GM12874 (cell line): ENCODE results near the gene IL1RAPL1.

ENCODE experiments used
- TF ChIP-seq, protein P1 (sequence below): IDR thresholded peaks from 2 replicates; pipeline ENCODE4 v1.5.1; 2011; ENCODE audit warnings: low read depth, mild to moderate bottlenecking, control low read depth, low read length, moderate library complexity; ENCODE audit not compliant: insufficient read depth

Gene IL1RAPL1

DNA sequence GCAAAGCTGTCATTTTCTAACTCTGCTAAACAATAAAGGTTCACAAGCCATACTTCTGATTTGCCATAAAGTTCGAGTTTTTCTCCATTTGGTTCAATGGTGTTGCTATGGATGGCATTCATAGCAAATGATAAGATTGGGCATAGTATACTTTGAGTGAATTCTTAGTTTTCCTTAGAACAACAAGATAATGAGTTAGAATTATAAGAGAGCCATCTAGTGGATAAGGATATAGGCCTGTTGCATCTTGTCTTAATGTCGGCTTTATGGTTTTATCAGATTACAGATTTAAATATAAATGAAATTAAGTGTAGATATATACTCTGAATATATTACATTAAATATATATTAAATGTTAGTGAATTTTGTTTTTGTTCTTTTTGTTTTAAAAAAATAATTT is 644.6 kb downstream of the IL1RAPL1 start:
- TF ChIP-seq, protein P1, sequence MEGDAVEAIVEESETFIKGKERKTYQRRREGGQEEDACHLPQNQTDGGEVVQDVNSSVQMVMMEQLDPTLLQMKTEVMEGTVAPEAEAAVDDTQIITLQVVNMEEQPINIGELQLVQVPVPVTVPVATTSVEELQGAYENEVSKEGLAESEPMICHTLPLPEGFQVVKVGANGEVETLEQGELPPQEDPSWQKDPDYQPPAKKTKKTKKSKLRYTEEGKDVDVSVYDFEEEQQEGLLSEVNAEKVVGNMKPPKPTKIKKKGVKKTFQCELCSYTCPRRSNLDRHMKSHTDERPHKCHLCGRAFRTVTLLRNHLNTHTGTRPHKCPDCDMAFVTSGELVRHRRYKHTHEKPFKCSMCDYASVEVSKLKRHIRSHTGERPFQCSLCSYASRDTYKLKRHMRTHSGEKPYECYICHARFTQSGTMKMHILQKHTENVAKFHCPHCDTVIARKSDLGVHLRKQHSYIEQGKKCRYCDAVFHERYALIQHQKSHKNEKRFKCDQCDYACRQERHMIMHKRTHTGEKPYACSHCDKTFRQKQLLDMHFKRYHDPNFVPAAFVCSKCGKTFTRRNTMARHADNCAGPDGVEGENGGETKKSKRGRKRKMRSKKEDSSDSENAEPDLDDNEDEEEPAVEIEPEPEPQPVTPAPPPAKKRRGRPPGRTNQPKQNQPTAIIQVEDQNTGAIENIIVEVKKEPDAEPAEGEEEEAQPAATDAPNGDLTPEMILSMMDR = no peak

DNA sequence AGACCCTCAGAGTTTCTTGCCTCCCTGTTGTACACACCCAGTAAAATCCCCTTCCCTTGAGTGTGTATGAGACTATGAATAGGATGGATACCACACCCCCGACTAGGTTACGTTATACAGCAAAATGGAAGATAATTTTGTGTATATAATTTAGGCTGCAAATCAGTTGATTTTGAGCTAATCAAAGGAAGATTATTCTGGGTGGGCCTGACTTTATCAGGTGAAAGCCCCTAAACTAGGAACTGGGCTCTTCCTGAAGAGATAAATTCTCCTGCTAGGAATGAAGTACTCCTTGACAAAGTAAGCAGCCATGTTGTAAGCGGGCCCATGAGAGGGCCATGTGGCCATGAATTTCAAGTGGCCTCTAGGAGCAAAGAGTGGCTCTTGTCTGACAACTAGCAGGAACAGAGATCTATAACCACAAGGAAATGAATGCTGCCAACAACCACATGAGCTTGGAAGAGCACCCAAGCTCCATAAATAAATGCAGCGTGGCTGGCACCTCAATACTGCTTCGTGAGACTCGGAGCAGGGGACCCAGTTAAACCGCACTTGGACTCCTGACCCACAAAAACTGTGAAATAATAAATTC is 646.4 kb downstream of the IL1RAPL1 start:
- TF ChIP-seq, protein P1 = no peak

DNA sequence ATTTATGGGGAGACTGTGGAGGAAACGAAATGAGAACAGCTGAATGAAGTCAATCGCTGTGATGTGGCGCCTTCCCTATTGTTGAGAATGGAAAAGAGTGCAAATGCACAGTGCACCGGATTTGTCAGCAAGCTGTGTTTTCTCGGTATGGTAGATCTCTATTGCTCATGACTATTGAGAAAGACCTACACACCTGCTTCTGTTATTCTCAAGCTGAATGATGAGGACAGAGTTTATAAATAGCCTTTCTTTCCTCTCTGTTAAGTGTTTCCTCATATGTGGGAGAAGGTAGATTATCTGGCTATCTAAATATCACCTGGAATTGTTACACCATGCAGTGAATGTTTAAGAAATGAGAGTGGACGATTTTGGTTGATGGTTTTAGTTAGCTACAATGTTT is 650.7 kb downstream of the IL1RAPL1 start:
- TF ChIP-seq, protein P1 = no peak

DNA sequence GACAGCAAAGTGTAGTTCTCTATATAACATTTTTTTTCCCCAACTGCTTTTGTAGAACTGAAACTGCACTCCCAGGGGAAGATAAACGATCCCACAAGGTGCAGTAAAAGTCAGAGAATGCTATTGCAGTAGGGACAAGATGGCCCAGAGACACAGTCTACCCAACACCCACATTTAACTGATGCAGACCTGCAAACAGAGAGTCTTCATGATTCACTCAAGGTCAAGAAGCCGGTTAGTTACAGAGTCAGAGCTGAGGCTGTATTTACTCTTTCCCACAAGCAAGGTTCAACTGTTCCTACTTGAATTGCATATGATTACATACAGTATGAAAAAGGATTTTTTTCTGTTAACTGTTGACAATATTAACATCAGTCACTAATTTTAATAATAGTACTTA is 654.6 kb downstream of the IL1RAPL1 start:
- TF ChIP-seq, protein P1 = no peak

DNA sequence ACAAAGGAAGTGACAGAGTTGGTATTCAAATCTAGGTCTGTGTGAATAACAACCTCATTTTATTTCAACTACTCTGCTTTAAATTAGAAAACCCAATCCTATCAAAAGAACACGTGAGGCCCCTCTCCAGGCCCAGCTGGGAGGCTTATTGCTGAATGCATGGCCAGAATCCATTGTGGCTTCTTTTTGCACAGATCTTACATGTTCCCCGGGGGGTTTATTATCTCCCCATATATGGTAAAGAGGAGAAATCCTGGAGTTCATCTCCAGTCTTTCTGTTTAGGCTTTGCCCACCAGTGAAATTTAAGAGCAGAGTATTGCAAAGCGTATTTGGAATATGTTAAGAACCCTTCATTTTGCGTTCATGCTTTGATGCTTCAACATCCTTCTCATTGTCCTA is 655.6 kb downstream of the IL1RAPL1 start:
- TF ChIP-seq, protein P1 = no peak

DNA sequence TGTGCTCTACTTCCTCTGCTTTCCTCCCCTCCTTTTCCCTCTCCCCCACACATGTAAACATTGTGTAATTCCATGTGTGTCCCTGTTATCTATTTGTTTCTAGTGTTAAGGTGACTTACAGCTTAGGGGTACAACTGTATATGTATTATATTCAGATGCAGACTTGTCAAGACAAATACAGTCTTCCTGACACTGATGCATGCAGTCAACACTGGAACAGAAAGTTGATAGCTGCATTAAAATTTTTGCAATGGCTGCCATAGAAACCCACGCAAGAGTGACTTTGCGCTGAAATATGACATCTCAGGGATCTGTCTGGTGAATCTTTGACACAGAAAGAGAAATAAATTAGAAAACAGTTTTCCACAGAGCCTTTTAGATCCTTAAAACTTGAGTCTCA is 656.7 kb downstream of the IL1RAPL1 start:
- TF ChIP-seq, protein P1 = no peak

DNA sequence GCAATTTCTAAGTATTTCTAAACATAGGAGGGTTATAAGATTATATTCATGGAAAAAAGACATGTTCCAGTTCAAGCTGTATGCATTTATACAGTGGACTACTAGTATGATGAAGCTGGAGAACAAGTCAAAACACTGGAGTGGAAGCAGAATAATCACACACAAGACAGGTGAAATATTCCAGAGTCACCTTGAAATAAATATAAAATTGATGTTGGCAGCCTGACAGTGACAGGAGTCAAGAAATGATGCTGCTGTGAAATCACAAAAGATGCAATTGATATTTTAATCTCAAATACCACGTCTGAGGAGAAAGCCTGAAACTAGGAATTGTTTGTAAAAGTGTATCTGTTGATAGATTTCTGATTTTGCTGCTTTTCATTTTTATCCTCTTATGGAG is 667.3 kb downstream of the IL1RAPL1 start:
- TF ChIP-seq, protein P1 = no peak

DNA sequence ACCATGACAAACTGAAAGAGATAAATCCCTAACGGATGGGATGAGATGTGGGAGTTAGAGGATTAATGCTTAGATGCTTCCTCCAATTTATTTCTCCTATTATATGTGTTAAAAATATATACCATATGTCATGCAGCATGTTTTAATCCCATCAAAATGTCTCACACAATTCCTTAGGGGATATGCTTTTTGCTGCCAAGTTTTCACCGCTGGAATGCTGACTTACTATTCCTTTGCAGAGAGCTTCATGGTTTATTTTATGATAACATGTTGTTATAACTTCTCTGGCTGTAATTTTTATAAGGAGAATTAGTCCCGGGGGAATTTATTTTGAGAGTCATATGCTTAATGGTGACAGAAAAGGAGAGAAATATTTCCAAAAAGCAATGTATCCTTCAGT is 670.3 kb downstream of the IL1RAPL1 start:
- TF ChIP-seq, protein P1 = no peak
